Cardiac fibroblast (primary cell): ENCODE measurements around the gene PRKCA.
A peak's percentile ranks its signal among the peaks of the same experiment; 100 is the strongest.

Source experiments
- DNase-seq, 2 donors: peaks; one replicate each; pipeline versions ENCODE4 v3.0.0 to v3.0.0-alpha.2; 2010; ENCODE audit warnings: low read depth in 2 of 2
- H3K4me3 ChIP-seq, 2 donors: replicated peaks in 1 of 2; 1 replicate in 1 of 2; 2 replicates in 1 of 2; pipeline ENCODE4 v1.5.1; 2011; ENCODE audit warnings: low read depth in 2 of 2, low read length in 2 of 2, mild to moderate bottlenecking in 2 of 2, moderate library complexity in 1 of 2
- CTCF ChIP-seq: IDR thresholded peaks from one replicate; pipeline ENCODE4 v1.5.1; 2011; ENCODE audit warnings: low read depth, mild to moderate bottlenecking, low read length, inconsistent platforms

PRKCA gene

DNA sequence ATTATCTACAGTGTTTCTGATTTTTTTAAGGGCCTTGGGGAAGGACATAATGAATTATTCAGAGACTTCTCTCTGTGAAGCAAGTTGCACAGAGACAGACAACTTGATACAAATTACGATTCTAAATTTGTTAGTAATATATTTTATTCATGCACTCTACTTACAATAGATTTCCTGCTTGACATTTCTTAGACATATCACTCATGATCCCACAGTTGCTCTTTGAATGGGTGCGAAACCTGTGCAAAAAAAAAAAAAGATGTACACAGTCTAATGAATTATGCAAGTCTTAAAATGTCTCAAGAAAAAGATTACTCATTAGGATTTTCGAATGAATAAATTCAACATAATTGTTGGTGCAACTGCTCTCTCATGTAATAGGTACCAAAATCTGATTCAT lies 254.8 kb downstream of the PRKCA start:
- DNase-seq, result no peak
- H3K4me3 ChIP-seq, result no peak overlapping the region
- no peak for TF ChIP-seq CTCF

GRCh38 chr17:66557886-66558285 lies 255.5 kb downstream of the PRKCA start:
- no peak for DNase-seq
- no peak for TF ChIP-seq CTCF
- no peak overlapping the region for H3K4me3 ChIP-seq

GRCh38 chr17:66560691-66561090 lies 258.3 kb downstream of the PRKCA start:
- TF ChIP-seq CTCF, result no peak

GRCh38 chr17:66562119-66562518 lies 259.7 kb downstream of the PRKCA start:
- no peak for DNase-seq
- no peak for TF ChIP-seq CTCF
- no peak overlapping the region for H3K4me3 ChIP-seq

More at GRCh38 chr17:66560691-66561090, 258.3 kb downstream of the PRKCA start:
- no peak for DNase-seq
- no peak overlapping the region for H3K4me3 ChIP-seq

GRCh38 chr17:66564992-66565465 lies 262.6 kb downstream of the PRKCA start:
- DNase-seq, result peak; percentile 67 to 77
- TF ChIP-seq CTCF, result no peak
- H3K4me3 ChIP-seq, result no peak overlapping the region

DNA sequence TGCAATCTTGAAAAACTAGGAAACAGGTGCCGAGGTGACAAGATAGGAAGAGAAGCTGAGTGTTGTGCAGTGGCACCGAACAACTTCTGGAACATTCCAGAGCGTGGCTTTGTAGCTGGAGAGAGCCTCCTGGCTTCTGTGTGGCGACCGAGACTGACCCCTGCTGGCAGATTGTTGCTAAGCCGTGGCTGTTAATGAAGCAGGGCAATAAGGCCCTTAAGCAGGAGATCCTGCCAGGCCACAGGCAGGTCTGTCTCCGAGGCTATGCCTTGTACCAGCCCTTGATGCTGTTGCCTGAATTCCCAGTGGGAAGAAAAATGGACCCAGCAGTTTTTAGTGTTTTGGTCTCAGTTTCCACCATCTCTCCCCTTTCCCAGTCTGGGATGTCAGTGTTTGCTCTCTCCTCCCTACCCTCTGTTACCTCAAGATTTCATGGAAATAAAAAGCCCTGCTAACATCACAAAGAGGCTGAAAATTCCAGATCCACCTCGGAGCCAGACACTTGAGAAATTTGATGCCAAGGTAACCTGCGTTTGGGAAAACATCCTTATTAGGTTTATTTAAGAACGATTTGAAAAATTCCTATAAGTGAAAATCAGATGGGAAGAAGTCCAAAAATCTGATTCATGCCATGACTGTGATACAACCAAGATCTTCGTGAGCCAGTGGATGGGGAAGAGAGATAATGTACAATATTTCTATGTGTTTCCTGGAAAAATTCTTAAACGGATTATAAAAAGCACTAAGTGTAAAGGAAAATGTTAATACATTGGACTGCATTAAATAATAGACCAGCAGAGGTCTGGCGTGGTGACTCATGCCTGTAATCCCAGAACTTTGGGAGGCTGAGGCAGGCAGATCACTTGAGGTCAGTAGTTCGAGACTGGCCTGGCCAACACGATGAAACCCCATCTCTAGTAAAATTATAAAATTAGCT lies 265.1 kb downstream of the PRKCA start:
- TF ChIP-seq CTCF, result peak; percentile 95
- no peak overlapping the region for H3K4me3 ChIP-seq
- peak; percentile 89 to 91 for DNase-seq
